DMS53 treated with DMSO at 0.1 percent for 48 hours (cell line): Measurements from ENCODE around the gene TRIM49.
"Not testable (repeated sequence)": the region's sequence is repeated elsewhere in the genome, so short reads cannot be mapped to it uniquely, and the experiment has no call there.

ENCODE experiments used
- DNase-seq: peaks from one replicate; lab custom pipeline; 2025; ENCODE audit not compliant: unreplicated experiment; lab: John Stamatoyannopoulos, UW

Gene TRIM49

GRCh38 chr11:89808475-89808874 is at the start of gene TRIM49:
TSS of gene TRIM49 (minus strand) at chr11:89808575. CDS start at chr11:89804469, 4,106 bp downstream.
- not testable (repeated sequence) for DNase-seq

GRCh38 chr11:89826694-89827093 is 18.3 kb upstream of the TRIM49 start:
- not testable (repeated sequence) for DNase-seq

DNA sequence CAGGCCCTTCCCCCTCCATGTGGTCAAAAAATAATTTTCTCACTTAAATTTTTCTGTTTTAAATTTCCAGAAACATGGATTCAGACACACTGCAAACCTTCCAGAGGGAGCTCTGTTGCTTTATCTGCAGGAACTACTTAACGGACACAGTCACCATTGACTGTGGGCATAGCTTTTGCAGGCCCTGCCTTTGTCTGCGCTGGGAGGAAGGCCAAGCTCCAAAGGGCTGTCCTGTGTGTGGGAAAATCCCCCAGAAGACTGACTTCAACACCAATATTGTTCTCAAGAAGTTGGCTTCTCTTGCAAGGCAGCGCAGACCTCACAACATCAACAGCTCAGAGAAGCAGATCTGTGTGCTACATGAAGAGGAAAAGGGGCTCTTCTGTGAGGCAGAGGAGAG is 11.6 kb upstream of the TRIM49 start:
- DNase-seq, result not testable (repeated sequence)

DNA sequence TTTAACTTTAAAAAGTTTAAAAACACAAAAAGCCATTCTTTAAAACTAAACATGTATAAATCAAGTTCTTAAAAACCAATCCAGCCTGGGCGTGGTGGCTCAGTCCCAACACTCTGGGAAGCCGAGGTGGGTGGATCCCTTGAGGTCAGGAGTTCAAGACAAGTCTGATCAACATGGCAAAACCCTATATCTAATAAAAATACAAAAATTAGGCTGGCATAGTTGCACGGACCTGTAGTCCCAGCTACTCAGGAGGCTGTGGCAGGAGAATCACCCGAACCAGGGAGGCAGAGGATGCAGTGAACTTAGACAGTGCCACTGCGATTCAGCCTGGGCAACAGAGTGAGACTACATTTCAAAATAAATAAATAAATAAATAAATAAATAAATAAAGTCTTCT is 5.2 kb upstream of the TRIM49 start:
- DNase-seq, result not testable (repeated sequence)

DNA sequence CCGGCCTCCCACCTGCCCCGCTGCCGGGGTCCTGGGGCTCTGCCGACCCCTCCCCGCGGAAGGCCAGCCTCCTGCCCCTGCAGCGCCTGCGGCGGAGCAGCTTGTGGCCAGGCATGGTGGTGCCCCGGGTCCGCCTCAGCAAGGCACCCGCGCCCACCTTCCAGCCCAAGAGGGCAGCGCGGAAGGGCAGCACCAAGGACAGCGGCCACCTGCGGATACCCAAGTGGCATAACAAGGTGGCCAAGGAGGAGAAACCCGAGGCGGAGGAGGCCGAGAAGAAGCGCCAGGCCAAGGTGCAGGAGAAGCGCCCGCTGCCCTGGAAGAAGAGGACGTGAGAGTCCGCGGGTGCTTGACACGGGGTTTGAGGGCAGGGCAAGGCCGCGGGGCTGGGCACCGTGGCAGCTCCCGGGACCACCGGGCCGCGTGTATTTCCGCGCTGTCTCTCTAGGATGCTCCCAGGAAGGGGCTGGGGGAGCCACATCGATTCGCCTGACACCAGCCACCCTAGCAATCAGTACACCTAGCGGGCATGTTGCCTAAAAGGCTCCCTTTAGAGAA is 20.8 kb downstream of the TRIM49 start:
- DNase-seq, result not testable (repeated sequence)

GRCh38 chr11:89785726-89786125 is 22.6 kb downstream of the TRIM49 start:
- DNase-seq, result not testable (repeated sequence)

DNA sequence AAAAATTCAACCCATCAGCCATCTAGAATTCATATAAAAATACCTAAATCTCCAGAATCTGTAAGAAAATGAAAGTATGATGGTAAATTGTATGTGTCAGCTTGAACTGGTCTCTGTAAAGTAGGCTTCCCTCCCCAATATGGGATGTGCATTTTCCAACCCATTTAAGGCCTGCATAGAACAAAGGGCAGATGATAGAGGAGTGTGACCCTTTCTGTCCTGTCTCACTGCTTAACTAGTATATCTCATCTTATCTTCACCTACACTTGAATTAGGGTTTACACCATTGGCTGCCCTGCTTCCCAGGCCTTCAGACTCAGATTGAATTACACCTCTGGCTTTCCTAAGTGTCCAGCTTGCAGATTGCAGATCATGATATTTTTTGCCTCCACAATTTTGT is 57.6 kb downstream of the TRIM49 start:
- DNase-seq, result not testable (repeated sequence)
